WTC11 (cell line): ENCODE results near the gene PNMA8B.

Experiments used
- ATF3 ChIP-seq: sonication (generic); formaldehyde crosslinking; conservative IDR thresholded peaks from 2 replicates; pipeline ENCODE4 v1.8.1; 2022; ENCODE audit warnings: mild to moderate bottlenecking, missing genetic modification reagents
- CTCF ChIP-seq: fragments of 200-600 bp; IDR thresholded peaks from 2 replicates; pipeline ENCODE4 v1.8.0; 2022; ENCODE audit warnings: antibody characterized with exemption
- KAT7 ChIP-seq: sonication (generic); formaldehyde crosslinking; IDR thresholded peaks from 2 replicates; pipeline ENCODE4 v1.8.1; 2023; ENCODE audit warnings: missing genetic modification reagents, mild to moderate bottlenecking, borderline replicate concordance
- TCF7 ChIP-seq: sonication (generic); formaldehyde crosslinking; IDR thresholded peaks from 2 replicates; pipeline ENCODE4 v1.8.0; 2022; ENCODE audit warnings: mild to moderate bottlenecking, low read depth, missing genetic modification reagents, moderate library complexity
- ZBTB43 ChIP-seq: sonication (generic); formaldehyde crosslinking; IDR thresholded peaks from 2 replicates; pipeline ENCODE4 v1.8.1; 2023; ENCODE audit warnings: mild to moderate bottlenecking, missing genetic modification reagents
- ZNF281 ChIP-seq: sonication (generic); formaldehyde crosslinking; IDR thresholded peaks from 2 replicates; pipeline ENCODE4 v1.8.0; 2023; ENCODE audit warnings: mild to moderate bottlenecking, missing genetic modification reagents
- ZSCAN18 ChIP-seq: fragments of 250-450 bp; sonication (Bioruptor Pico); IDR thresholded peaks from 2 replicates; pipeline ENCODE4 v2.1.2; 2022; ENCODE audit warnings: mild to moderate bottlenecking, moderate library complexity

DNA sequence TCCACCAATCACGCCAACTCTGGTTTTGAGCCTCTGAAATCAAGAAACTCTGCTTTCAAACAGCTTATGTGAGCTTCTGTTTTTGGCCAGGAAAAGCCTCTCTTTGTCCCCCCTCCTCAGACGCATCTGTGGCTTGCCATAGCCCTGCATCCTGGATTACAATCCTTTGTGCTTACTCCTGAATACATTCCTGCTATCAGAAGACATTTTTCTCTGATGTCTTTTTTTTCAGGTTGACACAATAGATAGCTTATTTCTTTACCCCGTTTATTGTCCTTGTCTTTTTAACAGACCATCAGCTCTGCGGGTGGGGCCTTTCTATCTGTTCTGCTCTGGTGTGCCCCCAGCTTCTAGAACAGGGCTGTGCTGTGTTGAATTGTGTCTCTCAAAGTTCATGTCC, 11.0 kb downstream of the PNMA8B start:
- no peak for TF ChIP-seq ATF3 (CRISPR knock-in tag)
- no peak for TF ChIP-seq CTCF
- no peak for TF ChIP-seq KAT7 (CRISPR knock-in tag)
- TF ChIP-seq ZBTB43 (CRISPR knock-in tag): no peak
- TF ChIP-seq TCF7 (CRISPR knock-in tag): no peak
- no peak for TF ChIP-seq ZNF281 (CRISPR knock-in tag)
- no peak for TF ChIP-seq ZSCAN18 (CRISPR knock-in tag)
